Sigmoid colon (tissue), 7 donors: ENCODE data around the gene ZBED2. TPM values are rescaled to one million over a fixed set of nuclear protein-coding genes. Genes with fewer than 3 reads are reported as not detected.

Experiments
- DNase-seq: peaks from one replicate; pipeline ENCODE4 v3.0.0-alpha.2; 2019
- H3K27ac ChIP-seq, 4 donors: fragments of 200-600 bp; sonication (generic); one replicate each; pipeline ENCODE4 v1.5.1; 2016 to 2019; ENCODE audit warnings: mild to moderate bottlenecking in 1 of 4
- H3K27me3 ChIP-seq, 3 donors: fragments of 200-600 bp; sonication (generic); one replicate each; pipeline ENCODE4 v1.5.1; 2019; ENCODE audit warnings: mild to moderate bottlenecking in 1 of 3
- H3K36me3 ChIP-seq, 4 donors: fragments of 200-600 bp; sonication (generic); one replicate each; pipeline ENCODE4 v1.5.1; 2016 to 2019
- H3K4me1 ChIP-seq, 4 donors: fragments of 200-600 bp; sonication (generic); one replicate each; pipeline ENCODE4 v1.5.1; 2017 to 2019
- H3K4me3 ChIP-seq, 4 donors: fragments of 200-600 bp; sonication (generic); one replicate each; pipeline ENCODE4 v1.5.1; 2017 to 2019; ENCODE audit warnings: mild to moderate bottlenecking in 2 of 4, moderate library complexity in 1 of 4
- H3K9me3 ChIP-seq, 4 donors: fragments of 200-600 bp in 3 of 4; sonication (generic) in 3 of 4; one replicate each; pipeline versions ENCODE4 v1.5.1 to v1.6.1; 2013 to 2019
- CTCF ChIP-seq, 4 experiments: fragments of 450-650 bp in 3 of 4; fragments of 200-600 bp in 1 of 4; IDR thresholded peaks; one replicate each; pipeline ENCODE4 v1.5.1; 2016 to 2019; ENCODE audit warnings: antibody characterized with exemption in 4 of 4, mild to moderate bottlenecking in 3 of 4, moderate library complexity in 2 of 4
- EP300 ChIP-seq, 4 donors: sonication (generic); formaldehyde crosslinking; IDR thresholded peaks; one replicate each; pipeline ENCODE4 v1.6.1; 2017; ENCODE audit warnings: antibody characterized with exemption in 4 of 4
- POLR2A ChIP-seq, 2 donors: fragments of 450-650 bp; IDR thresholded peaks; one replicate each; pipeline ENCODE4 v1.6.1; 2016; ENCODE audit warnings: antibody characterized with exemption in 2 of 2, mild to moderate bottlenecking in 2 of 2, moderate library complexity in 2 of 2
- POLR2AphosphoS5 ChIP-seq, 4 donors: sonication (generic); formaldehyde crosslinking; IDR thresholded peaks; one replicate each; pipeline ENCODE4 v1.6.1; 2017; ENCODE audit warnings: antibody characterized with exemption in 4 of 4
- WGBS, 2 donors: extraction: QIAGEN DNeasy Blood & Tissue Kit; methylation state at CpG; one replicate each; pipeline ENCODE4 v1.1.7; 2013; 5-methylcytosine and 5-hydroxymethylcytosine counted together
- intact Hi-C: fragments of 100-400 bp; cut with DNase I; formaldehyde crosslinking; loops from one replicate; pipeline ENCODE4 v1.15.1; 2023
- polyA plus RNA-seq, 3 donors: library from polyadenylated mRNA; stranded (reverse); fragments of 200-250 nt; gene quantifications; one replicate each; pipeline ENCODE4 v1.2.3, GENCODE V29; 2013
- total RNA-seq, 4 donors: library from RNA; depleted of rRNA; stranded (reverse); fragments of >200 nt; gene quantifications; one replicate each; pipeline ENCODE4 v1.1.0, GENCODE V29; 2016
- donor health status: healthy with polysubstance abuse.
- donor health status: Bipolar disorder and iron deficiency.
- donor health status: healthy.

The ZBED2 gene
- total and polyA plus RNA-seq, 7 donors, result 0.92 TPM; not detected in 6

DNA sequence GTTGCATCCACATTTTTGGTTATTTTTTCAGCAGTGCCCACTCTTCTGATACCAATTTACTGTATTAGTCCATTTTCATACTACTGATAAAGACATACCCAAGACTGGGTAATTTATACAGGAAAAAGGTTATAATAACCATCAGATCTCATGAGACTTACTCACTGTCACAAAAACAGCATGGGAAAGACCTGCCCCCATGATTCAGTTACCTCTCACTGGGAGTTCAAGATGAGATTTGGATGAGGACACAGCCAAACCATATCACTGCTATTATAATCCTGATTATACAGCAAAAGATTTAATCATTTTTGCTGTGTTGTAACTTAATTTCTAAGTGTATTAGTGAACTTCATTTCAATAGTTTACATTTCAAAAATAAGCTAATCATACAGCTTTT lies 6.6 kb downstream of the ZBED2 start:
- Histone ChIP-seq H3K9me3 (no peaks in the 10 kb centered on the region), H3K4me3 (no peak overlapping the region), H3K27ac (no peak overlapping the region), H3K4me1 (no peaks in the 10 kb centered on the region), H3K27me3 (no peaks in the 10 kb centered on the region), H3K36me3 (no peaks in the 10 kb centered on the region)
- intact Hi-C loops, result no loop called here
- DNase-seq, result no peak
- TF ChIP-seq CTCF (IDR thresholded peaks at IDR 0.05), result no peak
- TF ChIP-seq POLR2AphosphoS5 (IDR thresholded peaks at IDR 0.05), result no peak
- TF ChIP-seq POLR2A (IDR thresholded peaks at IDR 0.05), result no peak
- no peak for TF ChIP-seq EP300 (IDR thresholded peaks at IDR 0.05)

DNA sequence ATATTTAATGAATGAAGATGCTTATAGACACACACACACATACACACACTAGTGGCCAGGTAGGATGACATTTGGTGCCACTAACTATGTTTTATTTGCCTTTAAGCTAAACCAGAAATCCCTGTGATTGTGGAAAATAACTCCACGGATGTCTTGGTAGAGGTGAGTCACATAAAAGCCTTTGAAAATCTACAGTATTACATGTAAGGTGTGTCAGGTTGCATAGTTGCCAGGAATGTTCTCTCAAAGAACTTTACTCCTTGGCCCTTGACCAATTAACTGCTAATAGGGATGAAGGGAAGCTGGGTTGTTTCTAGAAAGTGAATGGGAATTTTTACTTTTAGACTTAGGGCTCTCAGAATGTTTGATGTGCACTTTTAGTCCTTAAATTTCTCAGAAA lies 9.9 kb downstream of the ZBED2 start:
- no peak for DNase-seq
- H3K4me3 ChIP-seq, result no peak overlapping the region
- no peaks in the 10 kb centered on the region for H3K27me3 ChIP-seq
- intact Hi-C loops, result no loop called here
- peaks cover 0 to 5% (median 2%) of the 10 kb centered on the region in 4 donors for H3K4me1 ChIP-seq
- 16 to 74% methylated on average over 1 of the region's 1 CpG for WGBS, 2 donors
- H3K9me3 ChIP-seq, result no peaks in the 10 kb centered on the region
- no peak overlapping the region for H3K27ac ChIP-seq
- no peaks in the 10 kb centered on the region for H3K36me3 ChIP-seq
- TF ChIP-seq POLR2A (IDR thresholded peaks at IDR 0.05) (no peak), CTCF (IDR thresholded peaks at IDR 0.05) (no peak), POLR2AphosphoS5 (IDR thresholded peaks at IDR 0.05) (no peak), EP300 (IDR thresholded peaks at IDR 0.05) (no peak)

DNA sequence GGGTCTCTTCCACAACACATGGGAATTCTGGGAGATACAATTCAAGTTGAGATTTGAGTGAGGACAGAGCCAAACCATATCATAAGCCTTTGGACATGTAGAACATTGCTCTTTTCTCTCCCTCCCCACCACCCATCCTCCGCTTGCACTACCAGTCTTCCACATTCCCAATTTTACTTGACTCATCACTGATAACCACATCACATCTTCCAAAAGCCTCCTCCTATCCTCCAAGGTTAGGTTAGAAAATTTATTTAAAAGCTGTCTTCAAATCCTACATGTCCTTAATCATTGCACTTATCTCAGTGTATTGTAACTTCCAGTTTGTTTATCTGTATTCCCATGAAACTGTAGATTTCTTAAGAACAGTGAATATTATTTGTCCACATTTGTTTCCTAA lies 10.4 kb downstream of the ZBED2 start:
- no peak overlapping the region for H3K4me3 ChIP-seq
- WGBS, 2 donors, result 96 to 100% methylated on average over 1 of the region's 1 CpG

GRCh38 chr3:111582120-111582474 lies 13.0 kb downstream of the ZBED2 start:
- H3K4me1 ChIP-seq, result peaks cover 0 to 5% (median 2%) of the 10 kb centered on the region in 4 donors
- TF ChIP-seq CTCF (IDR thresholded peaks at IDR 0.05) (no peak), POLR2AphosphoS5 (IDR thresholded peaks at IDR 0.05) (no peak), EP300 (IDR thresholded peaks at IDR 0.05) (no peak), POLR2A (IDR thresholded peaks at IDR 0.05) (no peak)
- intact Hi-C loops, result no loop called here
- 61 to 63% methylated on average over 1 of the region's 1 CpG for WGBS, 2 donors
- no peaks in the 10 kb centered on the region for H3K36me3 ChIP-seq
- H3K9me3 ChIP-seq, result no peaks in the 10 kb centered on the region
- no peak overlapping the region for H3K4me3 ChIP-seq
- H3K27ac ChIP-seq, result no peak overlapping the region
- DNase-seq, result no peak
- no peaks in the 10 kb centered on the region for H3K27me3 ChIP-seq

More for the DNA sequence above, 10.4 kb downstream of the ZBED2 start:
- no peak overlapping the region for H3K27ac ChIP-seq
- DNase-seq, result no peak
- no peak for TF ChIP-seq POLR2AphosphoS5 (IDR thresholded peaks at IDR 0.05)
- no peak for TF ChIP-seq EP300 (IDR thresholded peaks at IDR 0.05)
- no peak for TF ChIP-seq CTCF (IDR thresholded peaks at IDR 0.05)
- TF ChIP-seq POLR2A (IDR thresholded peaks at IDR 0.05), result no peak
- peaks cover 0 to 5% (median 2%) of the 10 kb centered on the region in 4 donors for H3K4me1 ChIP-seq
- intact Hi-C loops, result no loop called here
- H3K9me3 ChIP-seq, result no peaks in the 10 kb centered on the region
- no peaks in the 10 kb centered on the region for H3K27me3 ChIP-seq
- no peaks in the 10 kb centered on the region for H3K36me3 ChIP-seq

- intact Hi-C loops, result no loop called here
- Histone ChIP-seq H3K27me3 (no peaks in the 10 kb centered on the region), H3K4me1 (peaks cover 0 to 5% (median 2%) of the 10 kb centered on the region in 4 donors), H3K27ac (no peak overlapping the region), H3K36me3 (no peaks in the 10 kb centered on the region), H3K9me3 (no peaks in the 10 kb centered on the region), H3K4me3 (no peak overlapping the region)
- 93 to 95% methylated on average over 2 of the region's 2 CpGs for WGBS, 2 donors
- DNase-seq, result no peak
- TF ChIP-seq CTCF (IDR thresholded peaks at IDR 0.05) (no peak), POLR2A (IDR thresholded peaks at IDR 0.05) (no peak), POLR2AphosphoS5 (IDR thresholded peaks at IDR 0.05) (no peak)
Observed at GRCh38 chr3:111581403-111582119, 13.6 kb downstream of the ZBED2 start.
